Keratinocyte (primary cell): ENCODE measurements around the gene HCK. TPM values are rescaled to one million over a fixed set of nuclear protein-coding genes. Genes with fewer than 3 reads are reported as not detected.

ENCODE experiments used
- DNase-seq: peaks from one replicate; pipeline ENCODE4 v3.0.0-alpha.2; 2011; ENCODE audit warnings: low read depth, missing footprints, low spot score
- FAIRE-seq: peaks from 2 replicates; lab custom pipeline; 2011; peaks lifted over from hg19 to GRCh38; lab: Jason Lieb, UNC
- H2AFZ ChIP-seq: 2 replicates; pipeline ENCODE4 v1.6.0; 2012; ENCODE audit warnings: low read length, control low read depth, inconsistent platforms; ENCODE audit not compliant: control insufficient read depth
- H3K27ac ChIP-seq: 2 replicates; pipeline ENCODE4 v1.5.1; 2011; ENCODE audit warnings: low read length; ENCODE audit not compliant: control insufficient read depth, insufficient read depth
- H3K27me3 ChIP-seq: 3 replicates; pipeline ENCODE4 v1.6.0; 2011; ENCODE audit warnings: low read length; ENCODE audit not compliant: control insufficient read depth, insufficient read depth; ENCODE audit errors: extremely low read depth
- H3K36me3 ChIP-seq, 2 experiments: 2 replicates in 1 of 2; 3 replicates in 1 of 2; pipeline ENCODE4 v1.5.1; 2011; ENCODE audit warnings: low read length in 2 of 2, mild to moderate bottlenecking in 1 of 2; ENCODE audit not compliant: control insufficient read depth in 2 of 2, insufficient read depth in 2 of 2; ENCODE audit errors: extremely low read depth in 1 of 2
- H3K4me1 ChIP-seq: 3 replicates; pipeline ENCODE4 v1.5.1; 2011; ENCODE audit warnings: low read length; ENCODE audit not compliant: control insufficient read depth, insufficient read depth; ENCODE audit errors: extremely low read depth
- H3K4me2 ChIP-seq: 3 replicates; pipeline ENCODE4 v1.6.0; 2011; ENCODE audit warnings: low read depth, low read length; ENCODE audit not compliant: control insufficient read depth, insufficient read depth; ENCODE audit errors: extremely low read depth
- H3K4me3 ChIP-seq, 3 experiments: fragments of 200-600 bp in 1 of 3; sonication (generic) in 1 of 3; 2 replicates in 2 of 3; 3 replicates in 1 of 3; pipeline ENCODE4 v1.5.1; 2011 to 2016; ENCODE audit warnings: low read length in 3 of 3, mild to moderate bottlenecking in 3 of 3, control low read depth in 2 of 3, inconsistent platforms in 1 of 3, low read depth in 1 of 3, mixed read lengths in 1 of 3, mixed run types in 1 of 3, moderate library complexity in 1 of 3; ENCODE audit not compliant: control insufficient read depth in 2 of 3, insufficient read depth in 2 of 3; ENCODE audit errors: extremely low read depth in 1 of 3
- H3K79me2 ChIP-seq: 2 replicates; pipeline ENCODE4 v1.6.0; 2012; ENCODE audit warnings: low read length; ENCODE audit not compliant: control insufficient read depth, insufficient read depth
- H3K9ac ChIP-seq: 3 replicates; pipeline ENCODE4 v1.6.0; 2011; ENCODE audit warnings: low read length; ENCODE audit not compliant: control insufficient read depth, insufficient read depth; ENCODE audit errors: extremely low read depth
- H3K9me1 ChIP-seq: 3 replicates; pipeline ENCODE4 v1.6.0; 2011; ENCODE audit warnings: low read length; ENCODE audit not compliant: control insufficient read depth, insufficient read depth; ENCODE audit errors: extremely low read depth
- H3K9me3 ChIP-seq: 2 replicates; pipeline ENCODE4 v1.5.1; 2012; ENCODE audit warnings: low read depth, low read length; ENCODE audit not compliant: control insufficient read depth
- H4K20me1 ChIP-seq: 3 replicates; pipeline ENCODE4 v1.6.0; 2011; ENCODE audit warnings: low read length; ENCODE audit not compliant: control insufficient read depth, insufficient read depth; ENCODE audit errors: extremely low read depth
- CTCF ChIP-seq, 3 experiments: IDR thresholded peaks in 1 of 3; conservative IDR thresholded peaks in 1 of 3; optimal IDR thresholded peaks in 1 of 3; 2 replicates in 2 of 3; 3 replicates in 1 of 3; pipeline versions ENCODE3 to v1.5.1; 2011; ENCODE audit warnings: low read length in 3 of 3, mild to moderate bottlenecking in 3 of 3, moderate library complexity in 2 of 3, control low read depth in 1 of 3, inconsistent platforms in 1 of 3; ENCODE audit not compliant: insufficient read depth in 2 of 3; ENCODE audit errors: extremely low read depth in 1 of 3
- EZH2 ChIP-seq: IDR thresholded peaks from one replicate; pipeline ENCODE4 v1.6.1; 2012; ENCODE audit warnings: inconsistent platforms, mild to moderate bottlenecking, low read length, moderate library complexity
- dilution Hi-C: fragments of 300-500 bp; cut with MboI; formaldehyde crosslinking; loops from one replicate; pipeline ENCODE4 v1.7.0; 2020; ENCODE audit warnings: low sequenced_read_pairs; ENCODE audit not compliant: extremely low pct_ligation_motif_present
- polyA plus RNA-seq, 5 experiments: library from polyadenylated mRNA; depleted of rRNA in 3 of 5; stranded (reverse) in 3 of 5; stranded (forward) in 1 of 5; unstranded in 1 of 5; fragments of >200 nt; gene quantifications; 1 replicate in 1 of 5; 2 replicates in 3 of 5; 3 replicates in 1 of 5; pipeline versions ENCODE4 v1.2.1 to v1.2.3, GENCODE V29; 2011 to 2012; ENCODE audit warnings: missing spikeins in 2 of 5, low read depth in 1 of 5, low replicate concordance in 1 of 5

Gene HCK
- polyA plus RNA-seq, 1 donor (not counting 4 experiments of a cell fraction or from before 2014, with no cell fraction given), result not detected

GRCh38 chr20:32135983-32136515, 84.0 kb downstream of the HCK start:
- Histone ChIP-seq H3K9ac (no peak overlapping the region), H3K4me2 (no peak overlapping the region), H3K79me2 (peaks cover 12% of the 10 kb centered on the region), H3K4me1 (no peaks in the 10 kb centered on the region), H3K4me3 (no peak overlapping the region), H2AFZ (no peak overlapping the region), H3K36me3 (peaks cover 19 to 33% of the 10 kb centered on the region in 2 experiments), H3K9me1 (no peaks in the 10 kb centered on the region), H4K20me1 (no peaks in the 10 kb centered on the region), H3K27ac (no peak overlapping the region), H3K9me3 (no peaks in the 10 kb centered on the region), H3K27me3 (no peaks in the 10 kb centered on the region)
- dilution Hi-C loops, result no loop called here
- FAIRE-seq (no peak), DNase-seq (no peak)
- TF ChIP-seq CTCF (optimal IDR thresholded peaks at IDR 0.05 in 1 of 3, IDR thresholded peaks at IDR 0.05 in 1 of 3, conservative IDR thresholded peaks at IDR 0.05 in 1 of 3; ENCODE audit: extremely low read depth in 1 of 3, insufficient read depth in 2 of 3, low read length in 3 of 3) (no peak), EZH2 (no peak)

GRCh38 chr20:32138921-32139320, 86.9 kb downstream of the HCK start:
- TF ChIP-seq CTCF (optimal IDR thresholded peaks at IDR 0.05 in 1 of 3, IDR thresholded peaks at IDR 0.05 in 1 of 3, conservative IDR thresholded peaks at IDR 0.05 in 1 of 3; ENCODE audit: extremely low read depth in 1 of 3, insufficient read depth in 2 of 3, low read length in 3 of 3) (no peak), EZH2 (no peak)
- dilution Hi-C loops, result no loop called here
- no peaks in the 10 kb centered on the region for H3K9me1 ChIP-seq
- no peak overlapping the region for H2AFZ ChIP-seq
- DNase-seq (no peak), FAIRE-seq (no peak)
- peaks cover 36 to 45% of the 10 kb centered on the region in 2 experiments for H3K36me3 ChIP-seq
- H3K4me2 ChIP-seq, result no peak overlapping the region
- no peak overlapping the region for H3K27ac ChIP-seq
- no peak overlapping the region for H3K9ac ChIP-seq
- no peaks in the 10 kb centered on the region for H4K20me1 ChIP-seq
- H3K9me3 ChIP-seq, result no peaks in the 10 kb centered on the region
- H3K27me3 ChIP-seq, result no peaks in the 10 kb centered on the region
- H3K4me3 ChIP-seq, result no peak overlapping the region
- H3K4me1 ChIP-seq, result no peaks in the 10 kb centered on the region
- no peaks in the 10 kb centered on the region for H3K79me2 ChIP-seq
